ENCODE results near the gene ECT2.

DNA sequence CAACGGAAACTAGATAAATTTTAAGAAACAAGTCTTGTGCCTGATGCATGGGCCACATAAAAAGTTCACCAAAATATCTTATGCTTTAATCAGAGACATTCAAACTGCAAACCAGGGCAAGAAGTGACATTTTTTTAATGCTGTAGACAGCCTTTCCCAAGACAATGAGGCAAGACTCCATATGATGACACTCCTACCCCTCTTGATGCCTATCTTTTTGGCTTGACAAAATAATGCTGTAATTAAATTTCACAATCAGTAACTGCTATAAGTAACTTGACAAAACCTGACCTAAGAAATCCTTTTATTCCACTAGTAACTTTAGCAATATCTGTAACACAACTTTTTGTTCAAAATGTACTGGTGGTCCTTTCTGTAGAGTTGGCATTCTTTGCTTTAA lies 48.7 kb downstream of the ECT2 start:
- no peak for TF ChIP-seq POLR2AphosphoS5 (IDR thresholded peaks at IDR 0.05)
- TF ChIP-seq, protein P1, sequence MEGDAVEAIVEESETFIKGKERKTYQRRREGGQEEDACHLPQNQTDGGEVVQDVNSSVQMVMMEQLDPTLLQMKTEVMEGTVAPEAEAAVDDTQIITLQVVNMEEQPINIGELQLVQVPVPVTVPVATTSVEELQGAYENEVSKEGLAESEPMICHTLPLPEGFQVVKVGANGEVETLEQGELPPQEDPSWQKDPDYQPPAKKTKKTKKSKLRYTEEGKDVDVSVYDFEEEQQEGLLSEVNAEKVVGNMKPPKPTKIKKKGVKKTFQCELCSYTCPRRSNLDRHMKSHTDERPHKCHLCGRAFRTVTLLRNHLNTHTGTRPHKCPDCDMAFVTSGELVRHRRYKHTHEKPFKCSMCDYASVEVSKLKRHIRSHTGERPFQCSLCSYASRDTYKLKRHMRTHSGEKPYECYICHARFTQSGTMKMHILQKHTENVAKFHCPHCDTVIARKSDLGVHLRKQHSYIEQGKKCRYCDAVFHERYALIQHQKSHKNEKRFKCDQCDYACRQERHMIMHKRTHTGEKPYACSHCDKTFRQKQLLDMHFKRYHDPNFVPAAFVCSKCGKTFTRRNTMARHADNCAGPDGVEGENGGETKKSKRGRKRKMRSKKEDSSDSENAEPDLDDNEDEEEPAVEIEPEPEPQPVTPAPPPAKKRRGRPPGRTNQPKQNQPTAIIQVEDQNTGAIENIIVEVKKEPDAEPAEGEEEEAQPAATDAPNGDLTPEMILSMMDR (IDR thresholded peaks at IDR 0.05; ENCODE audit: poor library complexity, severe bottlenecking) = no peak
- TF ChIP-seq EP300 (conservative IDR thresholded peaks at IDR 0.05; ENCODE audit: poor library complexity, severe bottlenecking) = no peak
- TF ChIP-seq RAD21 (conservative IDR thresholded peaks at IDR 0.05) = no peak
- TF ChIP-seq, protein P2, sequence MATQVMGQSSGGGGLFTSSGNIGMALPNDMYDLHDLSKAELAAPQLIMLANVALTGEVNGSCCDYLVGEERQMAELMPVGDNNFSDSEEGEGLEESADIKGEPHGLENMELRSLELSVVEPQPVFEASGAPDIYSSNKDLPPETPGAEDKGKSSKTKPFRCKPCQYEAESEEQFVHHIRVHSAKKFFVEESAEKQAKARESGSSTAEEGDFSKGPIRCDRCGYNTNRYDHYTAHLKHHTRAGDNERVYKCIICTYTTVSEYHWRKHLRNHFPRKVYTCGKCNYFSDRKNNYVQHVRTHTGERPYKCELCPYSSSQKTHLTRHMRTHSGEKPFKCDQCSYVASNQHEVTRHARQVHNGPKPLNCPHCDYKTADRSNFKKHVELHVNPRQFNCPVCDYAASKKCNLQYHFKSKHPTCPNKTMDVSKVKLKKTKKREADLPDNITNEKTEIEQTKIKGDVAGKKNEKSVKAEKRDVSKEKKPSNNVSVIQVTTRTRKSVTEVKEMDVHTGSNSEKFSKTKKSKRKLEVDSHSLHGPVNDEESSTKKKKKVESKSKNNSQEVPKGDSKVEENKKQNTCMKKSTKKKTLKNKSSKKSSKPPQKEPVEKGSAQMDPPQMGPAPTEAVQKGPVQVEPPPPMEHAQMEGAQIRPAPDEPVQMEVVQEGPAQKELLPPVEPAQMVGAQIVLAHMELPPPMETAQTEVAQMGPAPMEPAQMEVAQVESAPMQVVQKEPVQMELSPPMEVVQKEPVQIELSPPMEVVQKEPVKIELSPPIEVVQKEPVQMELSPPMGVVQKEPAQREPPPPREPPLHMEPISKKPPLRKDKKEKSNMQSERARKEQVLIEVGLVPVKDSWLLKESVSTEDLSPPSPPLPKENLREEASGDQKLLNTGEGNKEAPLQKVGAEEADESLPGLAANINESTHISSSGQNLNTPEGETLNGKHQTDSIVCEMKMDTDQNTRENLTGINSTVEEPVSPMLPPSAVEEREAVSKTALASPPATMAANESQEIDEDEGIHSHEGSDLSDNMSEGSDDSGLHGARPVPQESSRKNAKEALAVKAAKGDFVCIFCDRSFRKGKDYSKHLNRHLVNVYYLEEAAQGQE (IDR thresholded peaks at IDR 0.05; ENCODE audit: borderline replicate concordance) = no peak
- TF ChIP-seq SMC3 (conservative IDR thresholded peaks at IDR 0.05; ENCODE audit: poor library complexity) = no peak
- TF ChIP-seq MXI1 (conservative IDR thresholded peaks at IDR 0.05; ENCODE audit: poor library complexity, severe bottlenecking) = no peak
